GM18868 (cell line): ENCODE results near the gene TM7SF2.

Experiments used
- ATAC-seq: cut with Tn5 transposase; IDR thresholded peaks from one replicate; pipeline ENCODE4 v1.9.1; 2021; ENCODE audit warnings: mild to moderate bottlenecking, moderate library complexity; ENCODE audit not compliant: unreplicated experiment

Gene TM7SF2

GRCh38 chr11:65111744-65112545, at the start of gene TM7SF2:
Gene TM7SF2, plus strand, starts transcription at chr11:65111872. Its CDS starts 144 bp downstream, at chr11:65112016.
- peak; percentile 64 for ATAC-seq

GRCh38 chr11:65063532-65063931, 48.1 kb upstream of the TM7SF2 start:
- ATAC-seq = no peak

- no peak for ATAC-seq
These were observed 46.8 kb upstream of the TM7SF2 start for GRCh38 chr11:65064847-65065240.

GRCh38 chr11:65065851-65066250, 45.8 kb upstream of the TM7SF2 start:
- no peak for ATAC-seq

GRCh38 chr11:65066315-65066714, 45.4 kb upstream of the TM7SF2 start:
- ATAC-seq = no peak

- ATAC-seq = no peak
These were observed 44.8 kb upstream of the TM7SF2 start for GRCh38 chr11:65066805-65067291.

GRCh38 chr11:65067446-65067845, 44.2 kb upstream of the TM7SF2 start:
- ATAC-seq = no peak

- ATAC-seq = no peak
These were observed 42.5 kb upstream of the TM7SF2 start for GRCh38 chr11:65069217-65069616.

- ATAC-seq = no peak
These were observed 39.6 kb upstream of the TM7SF2 start for GRCh38 chr11:65071907-65072630.

- ATAC-seq = no peak
These were observed 39.1 kb upstream of the TM7SF2 start for GRCh38 chr11:65072631-65072966.

GRCh38 chr11:65077451-65077850, 34.2 kb upstream of the TM7SF2 start:
- ATAC-seq = no peak

- ATAC-seq = no peak
These were observed 33.5 kb upstream of the TM7SF2 start for GRCh38 chr11:65078151-65078550.

- no peak for ATAC-seq
These were observed 32.8 kb upstream of the TM7SF2 start for GRCh38 chr11:65078786-65079342.

GRCh38 chr11:65083134-65083833, 28.4 kb upstream of the TM7SF2 start:
- no peak for ATAC-seq

- ATAC-seq = peak; percentile 84
These were observed 27.7 kb upstream of the TM7SF2 start, which contains the start of the genes CDCA5 and ZFPL1 for GRCh38 chr11:65083834-65084597. Gene CDCA5, minus strand, starts transcription at chr11:65084040. Its CDS starts 62 bp downstream, at chr11:65083978. Gene ZFPL1, plus strand, starts transcription at chr11:65084222. Its CDS starts 477 bp downstream, at chr11:65084699.

- ATAC-seq = peak; percentile 13
These were observed 26.9 kb upstream of the TM7SF2 start for GRCh38 chr11:65084598-65085375.

GRCh38 chr11:65085446-65085845, 26.2 kb upstream of the TM7SF2 start:
- no peak for ATAC-seq

- no peak for ATAC-seq
These were observed 24.9 kb upstream of the TM7SF2 start for GRCh38 chr11:65086809-65087208.

GRCh38 chr11:65087216-65087615, 24.5 kb upstream of the TM7SF2 start:
- no peak for ATAC-seq
